ENCODE results near the gene ADGRF4. TPM values are rescaled to one million over a fixed set of nuclear protein-coding genes. Genes with fewer than 3 reads are reported as not detected.

Gene ADGRF4
- total and polyA plus RNA-seq, 2 of the 8 experiments (the other 6 are each of a cell fraction or from before 2014, with no cell fraction given) = 0.02 TPM; not detected in 1

GRCh38 chr6:47727391-47727790, 29.0 kb downstream of the ADGRF4 start:
- no peak for DNase-seq (ENCODE audit: low read depth in 1 of 2, low spot score in 2 of 2)
- H3K4me3 ChIP-seq (ENCODE audit: extremely low read depth in 1 of 4, insufficient read depth in 2 of 4, low read depth in 3 of 4, low read length in 4 of 4) = no peak overlapping the region
- no peak overlapping the region for H2BK15ac ChIP-seq (ENCODE audit: low read length)
- CTCF ChIA-PET (ENCODE audit: partially characterized antibody) = interaction anchor here (1.3 kb wide), 1 partner anchor 37 kb away, joined by 5 read pairs; no protein-coding TSS in a partner anchor
- no peak overlapping the region for H3K4ac ChIP-seq (replicated peaks; ENCODE audit: insufficient read length, low read depth, low read length)
- no peak overlapping the region for H2AK5ac ChIP-seq (ENCODE audit: low read depth, low read length)
- no peaks in the 10 kb centered on the region for H3K23me2 ChIP-seq (ENCODE audit: low read depth, low read length)
- H2AFZ ChIP-seq (ENCODE audit: low read length) = no peak overlapping the region
- no peak overlapping the region for H3K4me2 ChIP-seq (ENCODE audit: insufficient read depth in 1 of 2, low read depth in 2 of 2, low read length in 2 of 2)
- no peak overlapping the region for H2BK12ac ChIP-seq (ENCODE audit: low read depth, low read length)
- no peaks in the 10 kb centered on the region for H3K79me1 ChIP-seq (ENCODE audit: low read depth, low read length)
- H3K4me1 ChIP-seq (replicated peaks in 1 of 4; ENCODE audit: control insufficient read depth in 3 of 4, insufficient read depth in 4 of 4, low read length in 3 of 4) = no peaks in the 10 kb centered on the region
- no peak for FAIRE-seq
- no peak overlapping the region for H2BK5ac ChIP-seq (ENCODE audit: low read depth, low read length)
- H3K23ac ChIP-seq (ENCODE audit: insufficient read length) = no peak overlapping the region
- H3K27me3 ChIP-seq (replicated peaks in 1 of 4; ENCODE audit: control insufficient read depth in 3 of 4, extremely low read depth in 1 of 4, insufficient read depth in 3 of 4, low read length in 3 of 4) = no peaks in the 10 kb centered on the region
- no peak overlapping the region for H3K9ac ChIP-seq (replicated peaks in 1 of 4; ENCODE audit: extremely low read depth in 1 of 4, low read depth in 3 of 4, low read length in 3 of 4)
- H2BK20ac ChIP-seq (ENCODE audit: low read length) = no peak overlapping the region
- no peak overlapping the region for H3K18ac ChIP-seq (ENCODE audit: extremely low read depth, low read length)
- POLR2A ChIA-PET (ENCODE audit: partially characterized antibody) = no interaction called here
- H3K56ac ChIP-seq (replicated peaks; ENCODE audit: insufficient read length, low read depth, low read length) = no peak overlapping the region
- no peak overlapping the region for H3K27ac ChIP-seq (ENCODE audit: low read depth, low read length)
- H4K91ac ChIP-seq (replicated peaks; ENCODE audit: insufficient read length, low read length) = no peak overlapping the region
- no peaks in the 10 kb centered on the region for H3K79me2 ChIP-seq (ENCODE audit: control insufficient read depth in 1 of 2, insufficient read depth in 2 of 2, low read length in 2 of 2)
- no peaks in the 10 kb centered on the region for H4K20me1 ChIP-seq (replicated peaks in 1 of 2; ENCODE audit: control insufficient read depth in 1 of 2, insufficient read depth in 2 of 2, low read length in 2 of 2)
- H4K8ac ChIP-seq (ENCODE audit: extremely low read depth, insufficient read depth, low read length) = no peak overlapping the region
- TF ChIP-seq, protein P1, sequence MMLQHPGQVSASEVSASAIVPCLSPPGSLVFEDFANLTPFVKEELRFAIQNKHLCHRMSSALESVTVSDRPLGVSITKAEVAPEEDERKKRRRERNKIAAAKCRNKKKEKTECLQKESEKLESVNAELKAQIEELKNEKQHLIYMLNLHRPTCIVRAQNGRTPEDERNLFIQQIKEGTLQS (IDR thresholded peaks at IDR 0.05; ENCODE audit: insufficient read depth, low read depth, low read length) = no peak
- TF ChIP-seq RXRA (IDR thresholded peaks at IDR 0.05; ENCODE audit: insufficient read depth, low read depth, low read length) = no peak
- TF ChIP-seq SRF (IDR thresholded peaks at IDR 0.05; ENCODE audit: low read depth, low read length) = no peak
- TF ChIP-seq JUND (IDR thresholded peaks at IDR 0.05; ENCODE audit: low read length) = no peak
- no peak for TF ChIP-seq PHF8 (conservative IDR thresholded peaks at IDR 0.05; ENCODE audit: low read depth, low read length)
- no peak for TF ChIP-seq JUN (IDR thresholded peaks at IDR 0.05; ENCODE audit: low read depth, low read length)
- no peak for TF ChIP-seq RFX5 (IDR thresholded peaks at IDR 0.05; ENCODE audit: borderline replicate concordance, low read depth, low read length)
- no peak for TF ChIP-seq ATF2 (IDR thresholded peaks at IDR 0.05; ENCODE audit: low read length)
- no peak for TF ChIP-seq RBBP5 (IDR thresholded peaks at IDR 0.05; ENCODE audit: borderline replicate concordance, low read depth, low read length)
- TF ChIP-seq, protein P2, sequence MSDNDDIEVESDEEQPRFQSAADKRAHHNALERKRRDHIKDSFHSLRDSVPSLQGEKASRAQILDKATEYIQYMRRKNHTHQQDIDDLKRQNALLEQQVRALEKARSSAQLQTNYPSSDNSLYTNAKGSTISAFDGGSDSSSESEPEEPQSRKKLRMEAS (IDR thresholded peaks at IDR 0.05) = no peak
- no peak for TF ChIP-seq HDAC6 (IDR thresholded peaks at IDR 0.05; ENCODE audit: low read depth, low read length)
- WGBS, 2 experiments (ENCODE audit: extremely low coverage in 1 of 2, insufficient coverage in 1 of 2, insufficient read length in 1 of 2, insufficient replicate concordance in 2 of 2, low coverage in 1 of 2, low lambda C conversion rate in 2 of 2, missing lambda C conversion rate in 1 of 2) = 50% methylated on average over 2 of the region's 2 CpGs; no CpG with 5 or more reads in 1 of the 2 experiments
- H2BK120ac ChIP-seq (replicated peaks; ENCODE audit: low read depth, low read length) = no peak overlapping the region
- H3K9me3 ChIP-seq (ENCODE audit: insufficient read depth in 2 of 2, low read depth in 1 of 2, low read length in 1 of 2) = no peaks in the 10 kb centered on the region
- H3K14ac ChIP-seq (ENCODE audit: insufficient read length) = no peak overlapping the region
- no peaks in the 10 kb centered on the region for H3K36me3 ChIP-seq (ENCODE audit: control insufficient read depth in 2 of 4, insufficient read depth in 4 of 4, low read length in 3 of 4)
- no peak overlapping the region for H4K5ac ChIP-seq (ENCODE audit: insufficient read length, low read depth, low read length)

Measured in H1 (cell line).